ENCODE measurements around the gene SRRT.
"Not testable (repeated sequence)": the region's sequence is repeated elsewhere in the genome, so short reads cannot be mapped to it uniquely, and the experiment has no call there.

- TF ChIP-seq, protein P1, sequence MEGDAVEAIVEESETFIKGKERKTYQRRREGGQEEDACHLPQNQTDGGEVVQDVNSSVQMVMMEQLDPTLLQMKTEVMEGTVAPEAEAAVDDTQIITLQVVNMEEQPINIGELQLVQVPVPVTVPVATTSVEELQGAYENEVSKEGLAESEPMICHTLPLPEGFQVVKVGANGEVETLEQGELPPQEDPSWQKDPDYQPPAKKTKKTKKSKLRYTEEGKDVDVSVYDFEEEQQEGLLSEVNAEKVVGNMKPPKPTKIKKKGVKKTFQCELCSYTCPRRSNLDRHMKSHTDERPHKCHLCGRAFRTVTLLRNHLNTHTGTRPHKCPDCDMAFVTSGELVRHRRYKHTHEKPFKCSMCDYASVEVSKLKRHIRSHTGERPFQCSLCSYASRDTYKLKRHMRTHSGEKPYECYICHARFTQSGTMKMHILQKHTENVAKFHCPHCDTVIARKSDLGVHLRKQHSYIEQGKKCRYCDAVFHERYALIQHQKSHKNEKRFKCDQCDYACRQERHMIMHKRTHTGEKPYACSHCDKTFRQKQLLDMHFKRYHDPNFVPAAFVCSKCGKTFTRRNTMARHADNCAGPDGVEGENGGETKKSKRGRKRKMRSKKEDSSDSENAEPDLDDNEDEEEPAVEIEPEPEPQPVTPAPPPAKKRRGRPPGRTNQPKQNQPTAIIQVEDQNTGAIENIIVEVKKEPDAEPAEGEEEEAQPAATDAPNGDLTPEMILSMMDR (IDR thresholded peaks at IDR 0.05): not testable (repeated sequence)
- not testable (repeated sequence) for TF ChIP-seq POLR2A, EP300 (IDR thresholded peaks at IDR 0.05)
Observed at GRCh38 chr7:100910443-100910842, 35.5 kb downstream of the SRRT start.

All from tibial nerve (tissue), 4 donors.